ENCODE data around the gene FOXF1. TPM values are rescaled to one million over a fixed set of nuclear protein-coding genes. Genes with fewer than 3 reads are reported as not detected.

The FOXF1 gene
- total RNA-seq, 1 experiment from 2014 or later: not detected

- Histone ChIP-seq H3K36me3 (ENCODE audit: low read depth, low read length) (no peaks in the 10 kb centered on the region), H3K27ac (ENCODE audit: low read length) (no peak overlapping the region), H2AFZ (ENCODE audit: low read length) (no peak overlapping the region), H3K9me2 (replicated peaks; ENCODE audit: low read length) (no peaks in the 10 kb centered on the region), H3K4me1 (ENCODE audit: insufficient read depth, low read length) (no peaks in the 10 kb centered on the region), H3K4me3 (ENCODE audit: low read length) (no peak overlapping the region), H3K79me2 (ENCODE audit: low read length) (no peaks in the 10 kb centered on the region), H3K4me2 (ENCODE audit: low read length) (no peak overlapping the region), H3K27me3 (ENCODE audit: low read length) (peaks cover 72% of the 10 kb centered on the region), H4K20me1 (ENCODE audit: low read length) (no peaks in the 10 kb centered on the region), H3F3A (ENCODE audit: low read length, unreplicated experiment) (no peaks in the 10 kb centered on the region), H3K9me3 (ENCODE audit: low read length) (no peaks in the 10 kb centered on the region), H3K9ac (ENCODE audit: low read length) (no peak overlapping the region)
- DNase-seq (no peak), ATAC-seq (no peak)
- POLR2A ChIA-PET (ENCODE audit: unreplicated experiment): interaction anchor here (0.6 kb wide), 1 partner anchor 148 kb away, joined by 3 read pairs; no protein-coding TSS in a partner anchor
- BruUV-seq (replicated peaks): no TSS peak
- CTCF ChIA-PET: no interaction called here
- TF ChIP-seq EZH2phosphoT487 (IDR thresholded peaks at IDR 0.05; ENCODE audit: borderline replicate concordance, low read length): no peak
- TF ChIP-seq EZH2 (IDR thresholded peaks at IDR 0.05; ENCODE audit: low read length, unreplicated experiment): no peak
- no peak for TF ChIP-seq CTCF (conservative IDR thresholded peaks at IDR 0.05; ENCODE audit: low read depth, low read length)
- intact Hi-C loops (cut with micrococcal nuclease): no loop called here
Observed at GRCh38 chr16:86512301-86512859, 2.1 kb downstream of the FOXF1 start.

- Histone ChIP-seq H3K4me1 (ENCODE audit: insufficient read depth, low read length) (no peaks in the 10 kb centered on the region), H3K27ac (ENCODE audit: low read length) (no peak overlapping the region), H2AFZ (ENCODE audit: low read length) (no peak overlapping the region), H3K9me3 (ENCODE audit: low read length) (no peaks in the 10 kb centered on the region), H3K9me2 (replicated peaks; ENCODE audit: low read length) (no peaks in the 10 kb centered on the region), H3K4me3 (ENCODE audit: low read length) (no peak overlapping the region), H4K20me1 (ENCODE audit: low read length) (no peaks in the 10 kb centered on the region), H3F3A (ENCODE audit: low read length, unreplicated experiment) (no peaks in the 10 kb centered on the region), H3K27me3 (ENCODE audit: low read length) (peaks cover 69% of the 10 kb centered on the region), H3K79me2 (ENCODE audit: low read length) (no peaks in the 10 kb centered on the region), H3K9ac (ENCODE audit: low read length) (no peak overlapping the region), H3K4me2 (ENCODE audit: low read length) (no peak overlapping the region), H3K36me3 (ENCODE audit: low read depth, low read length) (no peaks in the 10 kb centered on the region)
- DNase-seq: no peak
- no TSS peak for BruUV-seq (replicated peaks)
- POLR2A ChIA-PET (ENCODE audit: unreplicated experiment): no interaction called here
- TF ChIP-seq EZH2phosphoT487 (IDR thresholded peaks at IDR 0.05; ENCODE audit: borderline replicate concordance, low read length) (no peak), EZH2 (IDR thresholded peaks at IDR 0.05; ENCODE audit: low read length, unreplicated experiment) (no peak)
- CTCF ChIA-PET: no interaction called here
- intact Hi-C loops (cut with micrococcal nuclease): no loop called here
- no peak for ATAC-seq
Observed at GRCh38 chr16:86512860-86513470, 2.6 kb downstream of the FOXF1 start.

- BruUV-seq (replicated peaks): no TSS peak
- Histone ChIP-seq H3K36me3 (ENCODE audit: low read depth, low read length) (no peaks in the 10 kb centered on the region), H3K4me1 (ENCODE audit: insufficient read depth, low read length) (no peaks in the 10 kb centered on the region), H3K4me3 (ENCODE audit: low read length) (no peak overlapping the region), H3K9me2 (replicated peaks; ENCODE audit: low read length) (no peaks in the 10 kb centered on the region), H3K9ac (ENCODE audit: low read length) (no peak overlapping the region), H3K27ac (ENCODE audit: low read length) (no peak overlapping the region), H3K27me3 (ENCODE audit: low read length) (peaks cover 66% of the 10 kb centered on the region), H2AFZ (ENCODE audit: low read length) (no peak overlapping the region), H3K4me2 (ENCODE audit: low read length) (no peak overlapping the region), H4K20me1 (ENCODE audit: low read length) (no peaks in the 10 kb centered on the region), H3K9me3 (ENCODE audit: low read length) (no peaks in the 10 kb centered on the region), H3F3A (ENCODE audit: low read length, unreplicated experiment) (no peaks in the 10 kb centered on the region), H3K79me2 (ENCODE audit: low read length) (no peaks in the 10 kb centered on the region)
- intact Hi-C loops (cut with micrococcal nuclease): no loop called here
- CTCF ChIA-PET: no interaction called here
- TF ChIP-seq EZH2phosphoT487 (IDR thresholded peaks at IDR 0.05; ENCODE audit: borderline replicate concordance, low read length) (no peak), CTCF (conservative IDR thresholded peaks at IDR 0.05; ENCODE audit: low read depth, low read length) (no peak), EZH2 (IDR thresholded peaks at IDR 0.05; ENCODE audit: low read length, unreplicated experiment) (no peak)
- POLR2A ChIA-PET (ENCODE audit: unreplicated experiment): no interaction called here
- no peak for DNase-seq
- no peak for ATAC-seq
Observed at GRCh38 chr16:86513471-86514277, 3.3 kb downstream of the FOXF1 start.
